ENCODE results near the gene IL9. TPM values are rescaled to one million over a fixed set of nuclear protein-coding genes. Genes with fewer than 3 reads are reported as not detected.

IL9 gene
- total RNA-seq, 1 experiment from 2014 or later = not detected

- no peak for DNase-seq (ENCODE audit: low read depth)
These were observed 3.9 kb downstream of the IL9 start for GRCh38 chr5:135891791-135892190.

DNA sequence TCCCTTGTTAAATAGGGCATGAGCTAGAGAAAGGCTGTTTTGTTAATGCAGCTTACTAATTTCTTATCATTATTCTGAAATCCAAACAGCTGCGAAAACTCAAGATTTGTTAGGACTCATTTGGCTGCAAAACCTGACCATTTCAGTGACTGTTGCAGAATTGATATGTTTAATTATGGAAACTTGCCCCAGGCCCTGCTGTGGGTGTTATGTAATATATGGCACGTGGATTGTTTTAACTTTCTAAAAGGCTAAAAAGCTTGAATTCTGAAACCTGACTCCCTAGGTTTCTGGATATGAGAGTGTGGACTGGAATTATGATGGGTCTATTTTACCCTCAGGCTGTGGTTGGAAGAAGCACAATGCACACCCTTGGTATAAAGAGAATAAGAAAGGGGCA lies 4.4 kb downstream of the IL9 start:
- DNase-seq (ENCODE audit: low read depth) = no peak

DNA sequence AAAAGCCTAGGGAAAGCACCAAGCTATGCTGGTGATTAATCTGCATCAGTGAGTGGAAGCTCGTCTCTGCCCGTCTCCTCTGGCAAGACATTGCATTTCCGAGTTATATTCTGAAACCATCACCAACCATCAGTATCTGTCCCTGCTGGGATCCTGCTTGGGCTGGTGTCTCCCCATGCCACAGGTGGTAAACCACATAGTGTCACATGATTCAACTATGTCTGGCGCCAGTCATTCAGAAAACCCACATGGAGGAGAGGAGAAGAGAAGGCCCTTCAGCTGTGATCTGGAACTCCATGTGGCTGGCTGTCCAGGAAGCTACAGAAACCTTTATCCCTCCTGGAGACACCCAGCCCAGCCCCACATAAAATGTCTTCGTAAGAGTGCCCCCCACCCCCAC lies 4.8 kb downstream of the IL9 start:
- DNase-seq (ENCODE audit: low read depth) = no peak

- no peak for DNase-seq (ENCODE audit: low read depth)
These were observed 5.3 kb downstream of the IL9 start for GRCh38 chr5:135890296-135890695.

GRCh38 chr5:135887881-135888614 lies 7.6 kb downstream of the IL9 start:
- peak; percentile 20 for DNase-seq (ENCODE audit: low read depth)

GRCh38 chr5:135887447-135887864 lies 8.2 kb downstream of the IL9 start:
- DNase-seq (ENCODE audit: low read depth) = peak; percentile 50

GRCh38 chr5:135886136-135886535 lies 9.5 kb downstream of the IL9 start:
- no peak for DNase-seq (ENCODE audit: low read depth)

DNA sequence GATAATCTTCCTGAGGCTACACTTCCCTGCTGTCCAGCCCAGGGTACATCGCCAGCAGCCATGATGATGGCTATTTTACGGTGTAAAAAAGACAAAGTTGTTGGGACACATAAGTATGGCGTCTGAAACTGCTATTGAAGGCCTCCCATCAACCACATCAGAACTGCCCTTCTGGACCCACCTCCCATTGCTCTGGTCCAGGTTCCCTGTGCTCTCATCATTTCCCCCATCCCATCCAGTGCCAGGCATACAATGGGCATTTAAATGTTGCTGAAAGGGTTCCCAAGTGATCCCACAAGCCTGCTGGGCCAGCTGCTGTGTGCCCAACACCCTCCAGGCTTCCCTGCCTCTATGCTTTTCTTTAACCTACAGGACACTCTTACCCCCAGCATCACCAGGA lies 10.6 kb downstream of the IL9 start:
- no peak for DNase-seq (ENCODE audit: low read depth)

DNA sequence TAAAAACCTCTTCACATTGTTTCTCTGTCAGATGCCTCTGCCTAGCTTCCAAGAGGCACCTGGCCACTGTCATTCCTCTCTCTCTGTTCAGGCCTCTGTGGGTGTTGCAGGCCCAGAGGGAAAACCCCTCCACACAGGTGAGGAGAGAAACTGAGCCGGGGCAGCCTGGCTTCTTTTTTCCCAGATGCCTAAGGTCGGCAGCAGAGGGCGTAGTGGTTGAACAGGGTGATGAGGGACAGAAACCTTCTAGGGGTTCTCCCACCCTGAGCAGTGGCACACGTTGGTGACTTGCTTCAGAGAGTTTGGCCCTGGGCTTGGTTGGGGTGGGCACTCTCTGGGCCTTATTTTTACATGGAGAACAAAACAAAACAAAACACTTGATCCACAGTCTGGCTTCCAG lies 12.2 kb downstream of the IL9 start:
- DNase-seq (ENCODE audit: low read depth) = no peak

DNA sequence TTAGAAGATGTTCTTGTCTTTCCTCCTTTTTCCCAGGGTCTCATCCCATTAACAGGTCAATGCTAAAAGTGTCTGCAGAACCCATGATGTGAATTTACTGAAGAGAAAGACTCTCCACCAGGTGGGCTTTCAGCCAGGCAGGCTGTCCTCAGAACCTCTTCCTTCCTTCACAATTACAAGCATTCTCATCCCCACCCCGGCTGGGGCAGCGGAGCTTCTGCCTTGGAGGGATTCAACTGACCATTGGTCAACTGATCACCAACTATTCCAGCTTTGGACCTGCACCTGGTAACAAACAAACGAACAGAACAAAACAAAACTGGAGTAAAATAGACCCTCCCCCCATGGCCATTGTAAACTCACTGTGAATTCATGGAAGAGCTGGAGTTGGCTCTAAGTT lies 12.6 kb downstream of the IL9 start:
- no peak for DNase-seq (ENCODE audit: low read depth)

DNA sequence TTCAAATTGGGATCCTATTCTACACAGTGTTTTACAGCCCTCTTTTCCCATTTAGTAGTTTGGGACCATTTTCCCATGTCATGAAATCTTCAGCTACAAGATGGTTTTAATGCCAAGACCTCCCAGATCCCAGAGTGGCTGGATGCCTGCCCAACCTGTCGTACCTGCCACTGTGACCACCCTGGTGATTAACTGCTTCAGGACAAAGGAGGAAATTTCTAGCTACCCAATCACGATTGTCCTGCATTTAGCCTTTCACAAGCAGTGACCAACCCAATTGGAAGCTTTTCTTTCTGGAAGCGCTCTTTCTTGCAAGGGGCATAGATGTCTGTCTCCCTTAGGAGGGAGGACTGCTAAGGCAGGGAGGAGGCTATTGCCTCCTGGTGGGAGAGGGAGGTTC lies 13.8 kb downstream of the IL9 start:
- no peak for DNase-seq (ENCODE audit: low read depth)

DNA sequence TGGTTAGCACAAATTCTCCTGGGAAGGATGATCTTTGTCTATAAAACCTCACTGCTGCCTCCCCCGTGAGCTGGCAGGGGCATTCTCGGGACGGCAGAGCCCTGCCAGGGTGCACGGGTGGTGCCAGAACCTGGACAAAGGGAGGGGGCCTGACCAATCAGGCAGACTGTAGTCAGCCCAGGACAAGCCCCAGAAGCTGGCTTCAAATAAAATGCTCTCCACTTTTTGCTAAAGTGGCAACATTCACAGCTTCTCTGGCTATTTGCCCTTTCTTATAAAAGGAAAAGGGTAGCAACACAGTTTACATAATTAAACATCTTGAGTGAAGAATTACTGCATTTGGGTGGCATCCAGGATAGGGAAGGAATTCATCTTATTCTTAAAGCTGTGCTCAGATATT lies 14.4 kb downstream of the IL9 start:
- no peak for DNase-seq (ENCODE audit: low read depth)

- no peak for DNase-seq (ENCODE audit: low read depth)
These were observed 14.8 kb downstream of the IL9 start for GRCh38 chr5:135880801-135881200.

DNA sequence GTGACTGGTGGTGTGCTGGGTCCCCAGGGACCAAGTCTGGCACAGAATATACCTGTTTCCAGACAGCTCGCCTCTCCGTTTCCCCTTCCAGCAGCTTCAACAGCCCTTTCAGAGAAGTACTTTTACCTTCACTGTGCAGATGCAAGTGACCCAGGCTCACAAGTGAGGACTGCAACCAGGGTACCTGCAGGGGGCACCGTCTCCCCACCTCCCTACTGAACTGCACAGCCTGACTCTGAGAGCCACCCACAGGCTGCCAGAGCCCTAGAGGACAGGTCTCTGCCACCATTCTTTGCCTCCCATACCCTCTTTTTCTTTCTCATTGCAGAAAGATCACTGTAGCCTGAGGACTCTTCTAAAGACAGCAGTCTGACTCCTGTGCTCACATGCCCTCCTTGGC lies 15.4 kb downstream of the IL9 start:
- no peak for DNase-seq (ENCODE audit: low read depth)

DNA sequence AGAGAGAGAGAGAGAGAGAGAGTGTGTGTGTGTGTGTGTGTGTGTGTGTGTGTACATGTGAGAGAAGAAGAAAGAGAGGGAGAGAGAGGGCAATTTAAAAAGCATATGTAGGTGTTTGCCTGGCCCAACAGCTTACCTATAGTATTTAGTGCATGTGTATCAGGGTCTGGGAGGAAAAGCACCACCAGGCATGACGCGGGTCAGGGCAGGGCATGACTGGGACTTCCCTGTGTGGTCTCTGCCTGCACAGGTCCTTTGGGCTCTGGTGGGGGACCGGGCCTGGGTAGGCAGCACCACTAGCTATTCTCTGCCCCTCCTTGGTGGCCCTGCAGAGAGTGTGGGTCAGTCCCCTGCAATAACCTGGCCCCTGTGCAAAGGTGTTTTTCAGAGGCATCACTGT lies 16.1 kb downstream of the IL9 start:
- no peak for DNase-seq (ENCODE audit: low read depth)

DNA sequence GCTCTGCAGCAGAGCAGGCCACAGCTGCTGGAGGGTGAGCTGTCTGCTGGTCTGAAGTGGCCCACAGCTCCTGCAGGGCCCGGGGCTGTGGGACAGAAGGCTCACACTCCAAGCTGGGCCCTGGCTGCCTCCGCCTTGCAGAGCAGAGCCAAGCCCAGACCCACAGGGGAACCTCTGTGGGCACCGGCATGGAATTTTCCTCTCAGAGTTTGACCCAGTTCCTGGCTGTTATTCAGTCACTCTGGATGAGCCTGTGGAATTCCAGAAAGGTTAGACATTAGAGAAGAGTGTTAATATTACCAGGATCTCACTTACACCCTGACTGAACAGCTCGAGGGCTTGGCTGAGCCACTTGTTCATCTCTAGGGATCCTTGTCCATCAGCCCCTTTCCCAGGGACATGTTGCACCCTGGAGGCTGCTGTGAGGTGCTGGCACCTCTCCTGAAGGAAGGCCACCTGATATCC lies 17.5 kb downstream of the IL9 start:
- no peak for DNase-seq (ENCODE audit: low read depth)

DNA sequence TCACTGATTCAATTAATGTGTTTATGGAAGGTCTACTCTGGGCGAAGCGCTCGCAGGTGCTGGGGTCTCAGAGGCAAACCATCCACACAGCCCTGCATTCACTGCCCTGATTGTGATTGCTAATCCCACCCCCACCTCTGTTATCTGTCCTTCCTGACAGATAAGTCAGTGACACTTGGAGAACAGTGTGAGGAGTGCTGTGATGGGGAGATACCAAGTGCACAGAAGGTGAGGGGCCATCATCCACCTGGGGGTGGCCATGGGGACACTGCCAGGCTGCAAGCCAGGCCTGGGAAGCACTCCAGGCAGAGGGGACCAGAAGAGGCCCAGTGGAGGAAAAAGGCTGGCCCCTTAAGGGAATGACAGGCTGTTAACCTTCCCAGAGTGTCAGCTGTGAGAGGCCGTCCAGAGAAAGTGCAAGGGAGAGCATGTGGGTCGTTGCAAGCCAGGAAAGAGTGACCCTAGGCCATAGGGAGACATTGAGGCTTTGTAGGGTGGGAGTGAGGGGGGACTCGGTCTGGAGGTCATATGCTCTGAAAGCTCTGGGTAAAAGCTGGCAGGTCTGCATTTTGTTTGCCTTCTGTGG lies 18.0 kb downstream of the IL9 start:
- no peak for DNase-seq (ENCODE audit: low read depth)

GRCh38 chr5:135876146-135876545 lies 19.5 kb downstream of the IL9 start:
- no peak for DNase-seq (ENCODE audit: low read depth)

DNA sequence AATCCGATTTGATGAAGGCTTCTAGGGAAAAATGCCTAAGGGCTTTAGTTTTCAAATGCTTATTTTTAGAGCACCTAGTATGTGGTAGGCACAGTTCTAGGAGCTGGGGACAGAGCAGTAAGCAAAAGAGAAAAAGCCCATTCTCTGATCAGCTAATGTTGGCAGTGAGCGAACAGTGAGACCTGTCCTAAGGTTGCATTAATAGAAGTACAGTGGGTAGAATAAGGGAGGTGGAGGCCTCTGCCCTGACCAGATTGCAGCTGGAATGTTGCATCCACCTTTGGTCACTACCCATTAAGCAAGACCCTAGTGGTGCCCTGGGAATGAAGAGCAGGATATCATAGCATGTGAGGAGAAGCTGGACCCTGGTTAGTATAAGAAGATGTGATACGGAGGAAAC lies 20.1 kb downstream of the IL9 start:
- DNase-seq (ENCODE audit: low read depth) = no peak

DNA sequence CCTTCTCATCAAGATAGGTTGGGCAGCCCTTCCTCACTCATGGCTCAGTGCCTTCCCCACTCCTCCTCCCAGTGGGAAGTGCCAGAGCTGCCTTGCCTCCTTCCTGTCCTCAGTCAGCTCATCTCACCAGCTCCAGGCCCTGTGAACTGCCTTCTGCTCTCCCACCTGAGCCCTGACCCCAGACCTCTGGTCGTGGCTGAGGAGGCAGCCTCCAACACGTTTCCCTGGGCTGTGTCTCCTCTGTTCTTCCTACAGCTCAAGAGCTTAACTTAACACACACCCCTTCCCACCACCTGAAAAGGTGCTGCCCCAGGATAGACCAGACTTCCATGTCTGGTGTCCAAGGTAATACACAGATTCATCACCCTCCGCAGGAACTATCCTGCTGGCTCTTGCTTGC lies 21.2 kb downstream of the IL9 start:
- no peak for DNase-seq (ENCODE audit: low read depth)

DNA sequence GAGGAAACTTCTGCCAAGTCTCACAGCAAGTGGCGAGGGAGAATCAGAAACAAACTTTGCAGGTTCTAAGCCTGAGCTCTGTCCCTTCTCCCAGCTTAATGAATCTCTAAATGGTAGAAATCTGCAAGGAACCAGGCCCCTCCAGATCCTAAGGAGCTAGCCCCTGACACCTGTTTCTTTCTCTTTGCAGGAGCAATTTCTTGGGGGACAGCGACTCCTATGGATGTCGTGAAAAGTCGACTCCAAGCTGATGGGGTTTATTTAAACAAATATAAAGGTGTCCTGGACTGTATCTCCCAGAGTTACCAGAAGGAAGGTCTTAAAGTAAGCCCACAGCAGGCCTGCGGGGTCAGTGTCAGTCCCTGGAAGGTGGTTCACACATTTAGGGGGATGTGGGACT lies 21.8 kb downstream of the IL9 start:
- no peak for DNase-seq (ENCODE audit: low read depth)

DNA sequence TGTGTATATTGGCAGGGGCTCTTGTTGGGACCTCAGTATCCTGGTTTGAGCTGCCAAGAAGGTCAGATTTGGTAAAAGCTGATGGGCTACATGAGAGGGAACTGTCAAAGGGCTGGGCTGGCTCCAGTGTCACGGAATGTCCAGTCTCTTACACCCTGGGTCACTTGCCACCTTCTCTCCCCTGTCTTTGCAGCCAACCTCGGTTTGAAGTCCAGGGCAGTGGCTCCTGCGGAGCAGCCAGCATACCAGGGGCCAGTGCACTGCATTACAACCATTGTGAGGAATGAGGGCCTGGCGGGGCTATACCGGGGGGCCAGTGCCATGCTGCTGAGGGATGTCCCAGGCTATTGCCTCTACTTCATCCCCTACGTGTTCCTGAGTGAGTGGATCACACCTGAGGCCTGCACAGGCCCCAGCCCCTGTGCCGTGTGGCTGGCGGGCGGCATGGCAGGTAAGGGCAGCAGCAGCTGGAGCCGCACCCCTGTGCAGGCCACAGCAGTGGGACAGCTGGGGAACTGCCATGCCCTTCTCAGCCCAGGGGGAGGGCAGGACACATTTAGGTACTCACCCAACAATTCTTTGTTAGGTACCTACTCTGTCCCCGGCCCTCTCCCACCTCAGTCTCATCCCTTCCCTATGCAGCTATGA lies 24.2 kb downstream of the IL9 start:
- DNase-seq (ENCODE audit: low read depth) = no peak

DNA sequence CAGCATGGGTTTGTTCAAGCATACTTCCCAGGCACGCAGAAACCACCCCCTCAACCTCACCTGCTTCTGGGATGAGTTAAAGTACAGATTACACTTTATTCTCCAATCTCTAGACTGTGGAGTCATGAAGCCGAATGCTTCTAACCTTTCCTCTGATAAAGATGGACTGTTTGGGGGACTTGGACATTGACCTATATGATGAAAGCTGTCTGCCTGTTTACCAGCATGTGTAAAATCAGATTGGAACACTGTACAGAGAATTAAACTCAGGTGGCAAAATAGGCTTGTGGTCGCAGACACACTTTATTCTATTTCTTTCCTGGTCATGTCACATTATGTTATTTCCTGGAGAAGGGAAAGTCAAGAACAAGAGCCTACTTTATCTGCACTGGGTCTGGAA lies 25.7 kb downstream of the IL9 start:
- no peak for DNase-seq (ENCODE audit: low read depth)
